Small intestine (tissue), 7 donors: ENCODE measurements around the gene CCM2. TPM values are rescaled to one million over a fixed set of nuclear protein-coding genes. Genes with fewer than 3 reads are reported as not detected.
"Not testable (repeated sequence)": the region's sequence is repeated elsewhere in the genome, so short reads cannot be mapped to it uniquely, and the experiment has no call there.

ENCODE experiments used
- DNase-seq, 2 donors: peaks; one replicate each; pipeline versions ENCODE4 v3.0.0 to v3.0.0-alpha.2; 2013
- FAIRE-seq: peaks from 2 replicates; lab custom pipeline; 2012; peaks lifted over from hg19 to GRCh38; lab: Jason Lieb, UNC
- H3K27ac ChIP-seq, 3 donors: one replicate each; pipeline ENCODE4 v1.5.1; 2013; ENCODE audit warnings: low read length in 2 of 3, mild to moderate bottlenecking in 2 of 3, control low read depth in 1 of 3, inconsistent platforms in 1 of 3, low read depth in 1 of 3, moderate library complexity in 1 of 3
- H3K27me3 ChIP-seq, 3 donors: one replicate each; pipeline ENCODE4 v1.6.1; 2013; ENCODE audit warnings: low read length in 3 of 3, inconsistent platforms in 1 of 3; ENCODE audit not compliant: control insufficient read depth in 3 of 3, insufficient read depth in 3 of 3
- H3K36me3 ChIP-seq, 3 donors: one replicate each; pipeline ENCODE4 v1.6.1; 2013; ENCODE audit warnings: low read length in 3 of 3, inconsistent platforms in 1 of 3, low read depth in 1 of 3, mild to moderate bottlenecking in 1 of 3, moderate library complexity in 1 of 3; ENCODE audit not compliant: control insufficient read depth in 3 of 3, insufficient read depth in 2 of 3
- H3K4me1 ChIP-seq, 3 donors: one replicate each; pipeline ENCODE4 v1.6.1; 2013; ENCODE audit warnings: low read length in 2 of 3, inconsistent platforms in 1 of 3, low read depth in 1 of 3, mild to moderate bottlenecking in 1 of 3, moderate library complexity in 1 of 3; ENCODE audit not compliant: control insufficient read depth in 3 of 3, insufficient read depth in 2 of 3
- H3K4me3 ChIP-seq, 3 donors: one replicate each; pipeline ENCODE4 v1.5.1; 2013; ENCODE audit warnings: low read length in 3 of 3, control low read depth in 1 of 3, inconsistent platforms in 1 of 3, low read depth in 1 of 3, mild to moderate bottlenecking in 1 of 3, moderate library complexity in 1 of 3
- H3K9me3 ChIP-seq, 2 donors: one replicate each; pipeline ENCODE4 v1.6.1; 2013; ENCODE audit warnings: low read depth in 1 of 2, low read length in 1 of 2; ENCODE audit not compliant: control insufficient read depth in 2 of 2, insufficient read depth in 1 of 2
- WGBS, 3 donors: extraction: QIAGEN DNeasy Blood & Tissue Kit; methylation state at CpG; one replicate each; pipeline ENCODE4 v1.1.7; 2013; 5-methylcytosine and 5-hydroxymethylcytosine counted together
- polyA plus RNA-seq, 4 donors: library from polyadenylated mRNA; stranded (reverse) in 3 of 4; unstranded in 1 of 4; fragments of 200-250 nt in 3 of 4; fragments of 120-200 nt in 1 of 4; gene quantifications; one replicate each; pipeline versions ENCODE4 v1.2.1 to v1.2.3, GENCODE V29; 2013
- donor health status: healthy with polysubstance abuse.
- donor health status: control.
- donor health status: control.
- donor health status: Bipolar disorder and iron deficiency.
- donor health status: healthy.

Gene CCM2
- polyA plus RNA-seq, 4 donors, result 17.8 to 32.3 (median 24.7) TPM

DNA sequence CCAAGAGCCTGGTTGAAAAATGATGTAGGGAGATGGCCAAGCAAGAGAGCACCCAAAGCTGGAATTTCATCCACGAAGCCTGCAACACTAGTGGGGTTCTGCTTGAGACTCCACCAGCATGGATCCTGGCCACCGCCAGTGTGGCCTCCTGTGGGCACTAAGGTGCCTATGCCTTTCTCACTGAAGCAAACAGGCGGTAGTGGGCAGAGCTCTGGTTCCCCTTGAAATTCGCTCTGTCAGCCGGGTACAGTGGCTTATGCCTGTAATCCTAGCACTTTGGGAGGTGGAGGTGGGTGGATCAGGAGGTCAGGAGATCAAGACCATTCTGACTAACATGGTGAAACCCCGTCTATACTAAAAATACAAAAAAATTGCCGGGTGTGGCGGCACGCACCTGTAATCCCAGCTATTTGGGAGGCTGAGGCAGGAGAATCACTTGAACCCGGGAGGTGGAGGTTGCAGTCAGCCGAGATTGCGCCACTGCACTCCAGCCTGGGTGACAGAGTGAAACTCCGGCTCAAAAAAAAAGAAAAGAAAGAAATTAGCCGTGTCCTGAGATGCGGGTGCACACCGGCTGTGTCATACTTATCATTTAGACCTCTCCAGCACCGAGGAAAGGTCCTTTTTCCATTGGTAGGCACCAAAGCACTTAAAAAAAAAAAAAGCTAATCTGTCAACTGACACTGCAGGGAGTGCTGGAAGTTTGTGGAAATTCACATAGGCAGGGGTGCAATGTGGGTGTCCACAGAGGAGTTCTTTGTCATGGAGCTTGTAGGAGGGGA, 28.3 kb downstream of the CCM2 start:
- FAIRE-seq, result no peak
- Histone ChIP-seq H3K9me3 (peaks cover 0 to 7% of the 10 kb centered on the region in 2 donors), H3K4me1 (peaks cover 0 to 3% (median 0%) of the 10 kb centered on the region in 3 donors), H3K4me3 (peak overlapping the region in 2 of 3 donors; percentile 46 to 48), H3K27me3 (no peaks in the 10 kb centered on the region), H3K27ac (peak overlapping the region in 2 of 3 donors; percentile 71 to 88), H3K36me3 (peaks cover 0 to 24% (median 0%) of the 10 kb centered on the region in 3 donors)
- DNase-seq, result no peak
- WGBS, 3 donors, result 72 to 86% (median 85%) methylated on average over 17 of the region's 17 CpGs

GRCh38 chr7:45028920-45029344, 28.9 kb downstream of the CCM2 start:
- peaks cover 0 to 4% of the 10 kb centered on the region in 2 donors for H3K9me3 ChIP-seq
- peaks cover 0 to 3% (median 0%) of the 10 kb centered on the region in 3 donors for H3K4me1 ChIP-seq
- 78 to 92% (median 90%) methylated on average over 7 of the region's 7 CpGs for WGBS, 3 donors
- DNase-seq (no peak), FAIRE-seq (no peak)
- H3K4me3 ChIP-seq, result peak overlapping the region in 2 of 3 donors; percentile 1 to 46
- no peaks in the 10 kb centered on the region for H3K27me3 ChIP-seq
- H3K36me3 ChIP-seq, result peaks cover 0 to 24% (median 0%) of the 10 kb centered on the region in 3 donors
- H3K27ac ChIP-seq, result peak overlapping the region in 1 of 3 donors; percentile 8

- Histone ChIP-seq H3K36me3 (peaks cover 0 to 18% (median 0%) of the 10 kb centered on the region in 3 donors), H3K4me1 (peaks cover 1 to 9% (median 5%) of the 10 kb centered on the region in 3 donors), H3K27me3 (no peaks in the 10 kb centered on the region), H3K9me3 (no peaks in the 10 kb centered on the region), H3K4me3 (no peak overlapping the region), H3K27ac (no peak overlapping the region)
- WGBS, 3 donors, result 75 to 86% (median 84%) methylated on average over 4 of the region's 4 CpGs
- DNase-seq, result no peak
- no peak for FAIRE-seq
Measured at GRCh38 chr7:45031829-45032228, 31.8 kb downstream of the CCM2 start.

GRCh38 chr7:45032421-45032820, 32.4 kb downstream of the CCM2 start:
- WGBS, 3 donors, result 88 to 93% (median 92%) methylated on average over 4 of the region's 4 CpGs
- peaks cover 1 to 9% (median 5%) of the 10 kb centered on the region in 3 donors for H3K4me1 ChIP-seq
- peaks cover 0 to 15% (median 0%) of the 10 kb centered on the region in 3 donors for H3K36me3 ChIP-seq
- FAIRE-seq (no peak), DNase-seq (no peak)
- no peak overlapping the region for H3K4me3 ChIP-seq
- H3K27ac ChIP-seq, result no peak overlapping the region
- H3K9me3 ChIP-seq, result no peaks in the 10 kb centered on the region
- H3K27me3 ChIP-seq, result no peaks in the 10 kb centered on the region

DNA sequence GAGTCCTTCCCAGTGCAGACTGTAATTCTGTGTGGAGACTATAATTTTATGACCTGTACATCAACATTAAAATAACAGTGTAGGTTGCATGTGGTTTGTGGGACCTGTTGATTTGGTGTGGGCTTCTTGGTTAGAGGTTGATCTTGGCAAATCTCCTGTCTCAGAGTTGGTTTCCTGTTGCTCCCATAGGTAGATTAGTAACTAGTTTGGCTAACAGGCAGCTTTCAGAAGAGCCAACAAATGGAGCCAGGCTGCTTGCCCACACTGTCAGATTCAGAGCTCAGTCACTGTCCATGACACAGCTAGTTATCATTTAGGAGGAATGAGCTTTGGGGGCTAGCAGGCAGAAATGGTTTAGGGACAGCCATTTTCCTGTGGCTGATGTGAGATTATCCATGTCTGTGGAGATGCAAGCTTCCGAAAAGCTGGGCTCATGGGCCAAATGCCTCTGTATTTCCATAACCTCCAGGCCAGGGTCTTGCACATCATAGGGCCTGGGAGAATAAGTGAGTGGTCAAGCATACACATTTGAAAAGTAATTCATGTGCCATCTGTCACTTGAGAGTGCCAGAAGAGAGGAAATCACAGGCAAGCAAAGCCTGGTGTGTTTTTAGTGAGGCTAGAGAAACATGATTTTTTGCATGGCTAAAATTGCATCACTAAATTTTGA, 33.4 kb downstream of the CCM2 start:
- FAIRE-seq, result no peak
- no peak overlapping the region for H3K27ac ChIP-seq
- 91 to 100% (median 96%) methylated on average over 1 of the region's 1 CpG for WGBS, 3 donors

GRCh38 chr7:45033931-45034290, 33.9 kb downstream of the CCM2 start:
- H3K27me3 ChIP-seq, result no peaks in the 10 kb centered on the region
- no peaks in the 10 kb centered on the region for H3K9me3 ChIP-seq
- 87 to 92% (median 91%) methylated on average over 4 of the region's 4 CpGs for WGBS, 3 donors
- no peak overlapping the region for H3K4me3 ChIP-seq
- DNase-seq (no peak), FAIRE-seq (no peak)
- peaks cover 0 to 12% (median 0%) of the 10 kb centered on the region in 3 donors for H3K36me3 ChIP-seq
- H3K27ac ChIP-seq, result no peak overlapping the region
- peaks cover 1 to 9% (median 5%) of the 10 kb centered on the region in 3 donors for H3K4me1 ChIP-seq

More for the DNA sequence above, 33.4 kb downstream of the CCM2 start:
- peaks cover 1 to 9% (median 5%) of the 10 kb centered on the region in 3 donors for H3K4me1 ChIP-seq
- H3K36me3 ChIP-seq, result peaks cover 0 to 11% (median 0%) of the 10 kb centered on the region in 3 donors
- no peaks in the 10 kb centered on the region for H3K27me3 ChIP-seq
- no peaks in the 10 kb centered on the region for H3K9me3 ChIP-seq
- DNase-seq, result no peak
- H3K4me3 ChIP-seq, result no peak overlapping the region

- H3K36me3 ChIP-seq, result peaks cover 3 to 16% (median 4%) of the 10 kb centered on the region in 3 donors
- not testable (repeated sequence) for H3K27ac ChIP-seq, H3K4me3 ChIP-seq, H3K9me3 ChIP-seq, FAIRE-seq, H3K4me1 ChIP-seq, H3K27me3 ChIP-seq, DNase-seq
- WGBS, 3 donors, result 80 to 97% (median 96%) methylated on average over 5 of the region's 5 CpGs
Measured at GRCh38 chr7:45034710-45035109, 34.7 kb downstream of the CCM2 start.

DNA sequence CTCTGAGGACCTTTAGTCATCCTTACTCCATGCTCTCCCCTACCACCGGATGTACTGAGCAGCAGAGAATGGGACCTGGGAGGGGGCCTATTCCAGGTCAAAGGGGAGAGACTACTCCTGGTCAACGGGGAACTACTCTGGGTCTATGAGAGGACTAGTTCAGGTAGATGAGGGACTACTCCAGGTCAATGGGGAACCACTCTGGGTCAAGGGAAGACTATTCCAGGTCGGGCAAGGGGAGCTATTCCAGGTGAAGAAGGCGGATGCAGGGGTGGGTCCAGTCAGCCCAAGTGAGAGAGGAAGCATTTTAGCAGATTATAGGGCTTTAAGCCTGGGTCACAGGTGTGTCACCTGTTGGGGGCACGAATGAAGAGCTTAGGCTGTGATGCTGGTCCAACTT, 35.4 kb downstream of the CCM2 start:
- no peak for FAIRE-seq
- H3K27me3 ChIP-seq, result no peaks in the 10 kb centered on the region
- DNase-seq, result no peak
- H3K4me1 ChIP-seq, result peaks cover 1 to 9% (median 5%) of the 10 kb centered on the region in 3 donors
- 81 to 86% (median 86%) methylated on average over 5 of the region's 5 CpGs for WGBS, 3 donors
- no peak overlapping the region for H3K27ac ChIP-seq
- H3K4me3 ChIP-seq, result no peak overlapping the region
- peaks cover 3 to 15% (median 4%) of the 10 kb centered on the region in 3 donors for H3K36me3 ChIP-seq
- no peaks in the 10 kb centered on the region for H3K9me3 ChIP-seq
